ENCODE measurements around the gene ADAM8. TPM values are rescaled to one million over a fixed set of nuclear protein-coding genes. Genes with fewer than 3 reads are reported as not detected.

ADAM8 gene
- total RNA-seq, 3 donors from 2014 or later (not counting 1 experiment from before 2014, with no cell fraction given): 357 to 682 (median 425) TPM

DNA sequence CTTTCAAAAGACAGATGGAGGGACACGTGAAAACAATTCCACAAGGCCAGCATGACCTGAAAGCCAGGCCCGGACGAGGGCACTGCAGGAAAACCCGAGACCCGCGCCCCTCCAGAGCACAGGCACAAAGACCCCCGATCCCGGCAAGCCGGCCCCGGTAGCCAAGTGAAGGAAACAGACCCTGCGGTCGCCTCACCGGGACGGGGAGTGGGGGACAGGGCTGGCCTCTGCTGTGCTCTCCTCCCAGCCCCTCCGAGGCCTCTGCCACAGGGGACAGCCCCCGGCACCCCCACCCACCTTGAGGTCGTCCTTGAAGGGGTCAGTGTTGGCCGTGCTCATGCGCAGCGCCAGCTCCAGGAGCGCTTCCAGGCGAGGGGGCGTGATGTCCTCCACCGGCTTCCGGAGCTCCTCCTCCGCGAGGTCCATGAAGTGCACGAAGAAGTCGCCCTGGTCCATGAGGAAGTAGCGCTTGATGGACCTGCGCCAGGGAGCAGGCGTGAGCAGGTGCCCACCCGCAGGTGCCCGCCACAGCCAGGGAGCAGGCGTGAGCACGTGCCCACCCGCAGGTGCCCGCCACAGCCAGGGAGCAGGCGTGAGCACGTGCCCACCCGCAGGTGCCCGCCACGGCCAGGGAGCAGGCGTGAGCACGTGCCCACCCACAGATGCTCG, 11.3 kb upstream of the ADAM8 start:
- peaks cover 3% of the 10 kb centered on the region for H3K4me1 ChIP-seq (ENCODE audit: control insufficient read depth, insufficient read depth, low read length)
- no peaks in the 10 kb centered on the region for H3K27me3 Mint-ChIP-seq (ENCODE audit: low read depth in 2 of 2)
- no peak overlapping the region for H3K27ac ChIP-seq (ENCODE audit: low read length)
- peaks cover 0 to 6% of the 10 kb centered on the region in 2 donors for H3K4me1 Mint-ChIP-seq
- H3K27ac Mint-ChIP-seq: no peak overlapping the region
- no peaks in the 10 kb centered on the region for H3K9me3 Mint-ChIP-seq
- H3K36me3 Mint-ChIP-seq: peaks cover 20% of the 10 kb centered on the region
- ATAC-seq (no peak), DNase-seq (no peak)
- intact Hi-C loops (cut with micrococcal nuclease): no loop called here
- peaks cover 76% of the 10 kb centered on the region for H3K36me3 ChIP-seq (ENCODE audit: control insufficient read depth, insufficient read depth, low read length)
- no peaks in the 10 kb centered on the region for H3K27me3 ChIP-seq (ENCODE audit: control insufficient read depth, insufficient read depth, low read length)
- no peak overlapping the region for H3K4me3 Mint-ChIP-seq
- H3K4me3 ChIP-seq (ENCODE audit: low read length): no peak overlapping the region
- no peaks in the 10 kb centered on the region for H3K9me3 ChIP-seq (ENCODE audit: control insufficient read depth, insufficient read depth, low read length)
- TF ChIP-seq, protein P1, sequence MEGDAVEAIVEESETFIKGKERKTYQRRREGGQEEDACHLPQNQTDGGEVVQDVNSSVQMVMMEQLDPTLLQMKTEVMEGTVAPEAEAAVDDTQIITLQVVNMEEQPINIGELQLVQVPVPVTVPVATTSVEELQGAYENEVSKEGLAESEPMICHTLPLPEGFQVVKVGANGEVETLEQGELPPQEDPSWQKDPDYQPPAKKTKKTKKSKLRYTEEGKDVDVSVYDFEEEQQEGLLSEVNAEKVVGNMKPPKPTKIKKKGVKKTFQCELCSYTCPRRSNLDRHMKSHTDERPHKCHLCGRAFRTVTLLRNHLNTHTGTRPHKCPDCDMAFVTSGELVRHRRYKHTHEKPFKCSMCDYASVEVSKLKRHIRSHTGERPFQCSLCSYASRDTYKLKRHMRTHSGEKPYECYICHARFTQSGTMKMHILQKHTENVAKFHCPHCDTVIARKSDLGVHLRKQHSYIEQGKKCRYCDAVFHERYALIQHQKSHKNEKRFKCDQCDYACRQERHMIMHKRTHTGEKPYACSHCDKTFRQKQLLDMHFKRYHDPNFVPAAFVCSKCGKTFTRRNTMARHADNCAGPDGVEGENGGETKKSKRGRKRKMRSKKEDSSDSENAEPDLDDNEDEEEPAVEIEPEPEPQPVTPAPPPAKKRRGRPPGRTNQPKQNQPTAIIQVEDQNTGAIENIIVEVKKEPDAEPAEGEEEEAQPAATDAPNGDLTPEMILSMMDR (IDR thresholded peaks at IDR 0.05): no peak
- WGBS (ENCODE audit: insufficient coverage): 95% methylated on average over 46 of the region's 46 CpGs

- Mint-ChIP-seq H3K4me1 (peaks cover 0 to 6% of the 10 kb centered on the region in 2 donors), H3K27me3 (ENCODE audit: low read depth in 2 of 2) (no peaks in the 10 kb centered on the region), H3K27ac (peak overlapping the region in 1 of 2 donors; percentile 28), H3K4me3 (no peak overlapping the region), H3K9me3 (no peaks in the 10 kb centered on the region), H3K36me3 (peaks cover 20% of the 10 kb centered on the region)
- no peak overlapping the region for H3K4me3 ChIP-seq (ENCODE audit: low read length)
- H3K27me3 ChIP-seq (ENCODE audit: control insufficient read depth, insufficient read depth, low read length): no peaks in the 10 kb centered on the region
- H3K4me1 ChIP-seq (ENCODE audit: control insufficient read depth, insufficient read depth, low read length): no peaks in the 10 kb centered on the region
- H3K9me3 ChIP-seq (ENCODE audit: control insufficient read depth, insufficient read depth, low read length): no peaks in the 10 kb centered on the region
- ATAC-seq (no peak), DNase-seq (no peak)
- intact Hi-C loops (cut with micrococcal nuclease): no loop called here
- peaks cover 78% of the 10 kb centered on the region for H3K36me3 ChIP-seq (ENCODE audit: control insufficient read depth, insufficient read depth, low read length)
- H3K27ac ChIP-seq (ENCODE audit: low read length): no peak overlapping the region
- WGBS (ENCODE audit: insufficient coverage): 83% methylated on average over 18 of the region's 18 CpGs
- TF ChIP-seq, protein P1 (IDR thresholded peaks at IDR 0.05): no peak
Measured at GRCh38 chr10:133286366-133286765, 9.7 kb upstream of the ADAM8 start.

DNA sequence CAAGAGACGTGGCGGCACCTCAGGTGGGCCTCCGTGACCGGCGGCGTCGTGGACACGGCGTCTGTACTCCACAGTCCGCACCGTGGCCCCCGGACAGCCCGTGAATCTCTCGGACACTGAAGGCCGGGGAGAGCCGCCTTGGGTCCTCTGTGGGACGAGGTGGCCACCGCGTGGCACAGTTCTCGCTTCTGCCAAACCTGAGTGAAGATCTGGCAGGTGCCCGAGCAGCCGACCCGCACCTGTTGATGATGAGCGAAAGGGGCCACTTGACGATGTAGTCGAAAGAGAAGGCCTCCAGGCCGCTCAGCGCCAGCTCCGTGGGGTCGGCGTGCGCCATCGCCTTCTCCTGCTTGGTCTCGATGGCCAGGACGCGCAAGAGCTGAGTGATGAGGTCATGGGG, 8.5 kb upstream of the ADAM8 start:
- H3K4me3 ChIP-seq (ENCODE audit: low read length): no peak overlapping the region
- ATAC-seq (no peak), DNase-seq (no peak)
- H3K9me3 ChIP-seq (ENCODE audit: control insufficient read depth, insufficient read depth, low read length): no peaks in the 10 kb centered on the region
- 95% methylated on average over 36 of the region's 36 CpGs for WGBS (ENCODE audit: insufficient coverage)
- Mint-ChIP-seq H3K4me3 (no peak overlapping the region), H3K27ac (no peak overlapping the region), H3K4me1 (peaks cover 1 to 9% of the 10 kb centered on the region in 2 donors), H3K27me3 (ENCODE audit: low read depth in 2 of 2) (no peaks in the 10 kb centered on the region), H3K9me3 (no peaks in the 10 kb centered on the region), H3K36me3 (peaks cover 20% of the 10 kb centered on the region)
- no peaks in the 10 kb centered on the region for H3K27me3 ChIP-seq (ENCODE audit: control insufficient read depth, insufficient read depth, low read length)
- intact Hi-C loops (cut with micrococcal nuclease): no loop called here
- peaks cover 5% of the 10 kb centered on the region for H3K4me1 ChIP-seq (ENCODE audit: control insufficient read depth, insufficient read depth, low read length)
- TF ChIP-seq, protein P1 (IDR thresholded peaks at IDR 0.05): no peak
- no peak overlapping the region for H3K27ac ChIP-seq (ENCODE audit: low read length)
- H3K36me3 ChIP-seq (ENCODE audit: control insufficient read depth, insufficient read depth, low read length): peaks cover 74% of the 10 kb centered on the region

DNA sequence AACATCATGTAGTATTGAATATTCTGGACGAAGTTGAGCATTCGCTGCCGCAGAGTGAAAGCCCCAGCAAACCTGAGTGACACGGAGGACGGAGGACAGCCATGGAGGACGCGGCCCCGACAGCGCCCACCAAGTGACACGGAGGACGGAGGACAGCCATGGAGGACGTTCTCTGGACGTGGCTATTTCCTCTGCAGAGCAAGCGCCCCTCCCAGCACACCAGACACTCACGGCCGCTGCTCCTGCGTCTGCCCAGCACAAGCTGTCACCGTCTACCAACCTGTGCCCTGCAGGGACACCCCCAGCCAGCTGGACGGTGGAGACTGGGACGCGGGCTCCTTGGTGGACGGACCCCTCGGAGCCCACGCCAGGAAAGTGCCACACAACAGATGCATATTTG, 7.3 kb upstream of the ADAM8 start:
- Histone ChIP-seq H3K4me3 (ENCODE audit: low read length) (no peak overlapping the region), H3K4me1 (ENCODE audit: control insufficient read depth, insufficient read depth, low read length) (peaks cover 18% of the 10 kb centered on the region), H3K27me3 (ENCODE audit: control insufficient read depth, insufficient read depth, low read length) (no peaks in the 10 kb centered on the region), H3K27ac (ENCODE audit: low read length) (no peak overlapping the region), H3K36me3 (ENCODE audit: control insufficient read depth, insufficient read depth, low read length) (peaks cover 65% of the 10 kb centered on the region), H3K9me3 (ENCODE audit: control insufficient read depth, insufficient read depth, low read length) (no peaks in the 10 kb centered on the region)
- intact Hi-C loops (cut with micrococcal nuclease): no loop called here
- TF ChIP-seq, protein P1 (IDR thresholded peaks at IDR 0.05): no peak
- Mint-ChIP-seq H3K27me3 (ENCODE audit: low read depth in 2 of 2) (no peaks in the 10 kb centered on the region), H3K4me1 (peaks cover 14 to 21% of the 10 kb centered on the region in 2 donors), H3K27ac (no peak overlapping the region), H3K36me3 (peaks cover 18% of the 10 kb centered on the region), H3K4me3 (no peak overlapping the region), H3K9me3 (no peaks in the 10 kb centered on the region)
- DNase-seq: no peak
- no peak for ATAC-seq
- 97% methylated on average over 24 of the region's 24 CpGs for WGBS (ENCODE audit: insufficient coverage)

Data from natural killer cell (primary cell).